ENCODE results near the gene INPP4B. TPM values are rescaled to one million over a fixed set of nuclear protein-coding genes. Genes with fewer than 3 reads are reported as not detected.

The INPP4B gene
- polyA plus RNA-seq, 1 experiment = 18.1 TPM

- no peak for TF ChIP-seq CTCF (IDR thresholded peaks at IDR 0.05; ENCODE audit: insufficient read depth, low read depth, low read length)
- POLR2A ChIA-PET = no interaction called here
- H3K4me3 ChIP-seq (ENCODE audit: low read depth, low read length) = no peak overlapping the region
- no peaks in the 10 kb centered on the region for H3K36me3 ChIP-seq (ENCODE audit: control insufficient read depth, insufficient read depth, low read length)
- CTCF ChIA-PET = interaction anchor here (1.3 kb wide), 1 partner anchor 48 kb away, joined by 3 read pairs; no protein-coding TSS in a partner anchor
- H3K27me3 ChIP-seq (ENCODE audit: control insufficient read depth, insufficient read depth, low read length) = no peaks in the 10 kb centered on the region
- no peak for DNase-seq (ENCODE audit: low read depth)
Observed at GRCh38 chr4:142278663-142279062, 567.4 kb downstream of the INPP4B start.

- no peak for TF ChIP-seq CTCF (IDR thresholded peaks at IDR 0.05; ENCODE audit: insufficient read depth, low read depth, low read length)
- H3K27me3 ChIP-seq (ENCODE audit: control insufficient read depth, insufficient read depth, low read length) = no peaks in the 10 kb centered on the region
- POLR2A ChIA-PET = interaction anchor here (0.5 kb wide), 1 partner anchor 13 kb away, joined by 4 read pairs; no protein-coding TSS in a partner anchor
- H3K4me3 ChIP-seq (ENCODE audit: low read depth, low read length) = no peak overlapping the region
- no peak for DNase-seq (ENCODE audit: low read depth)
- CTCF ChIA-PET = interaction anchor here (1.3 kb wide), 1 partner anchor 48 kb away, joined by 3 read pairs; no protein-coding TSS in a partner anchor
- no peaks in the 10 kb centered on the region for H3K36me3 ChIP-seq (ENCODE audit: control insufficient read depth, insufficient read depth, low read length)
Observed at GRCh38 chr4:142278171-142278570, 567.9 kb downstream of the INPP4B start.

- H3K4me3 ChIP-seq (ENCODE audit: low read depth, low read length) = no peak overlapping the region
- H3K27me3 ChIP-seq (ENCODE audit: control insufficient read depth, insufficient read depth, low read length) = no peaks in the 10 kb centered on the region
- ChIA-PET CTCF (no interaction called here), POLR2A (no interaction called here)
- H3K36me3 ChIP-seq (ENCODE audit: control insufficient read depth, insufficient read depth, low read length) = no peaks in the 10 kb centered on the region
- TF ChIP-seq CTCF (IDR thresholded peaks at IDR 0.05; ENCODE audit: insufficient read depth, low read depth, low read length) = no peak
- peak; percentile 6 for DNase-seq (ENCODE audit: low read depth)
Observed at GRCh38 chr4:142274137-142274536, 572.0 kb downstream of the INPP4B start.

- ChIA-PET POLR2A (no interaction called here), CTCF (interaction anchor here (0.6 to 1.1 kb wide), 2 partner anchors 11 to 23 kb away, joined by 3 to 4 read pairs; no protein-coding TSS in a partner anchor)
- H3K4me3 ChIP-seq (ENCODE audit: low read depth, low read length) = no peak overlapping the region
- DNase-seq (ENCODE audit: low read depth) = no peak
- no peak for TF ChIP-seq CTCF (IDR thresholded peaks at IDR 0.05; ENCODE audit: insufficient read depth, low read depth, low read length)
- H3K27me3 ChIP-seq (ENCODE audit: control insufficient read depth, insufficient read depth, low read length) = no peaks in the 10 kb centered on the region
- H3K36me3 ChIP-seq (ENCODE audit: control insufficient read depth, insufficient read depth, low read length) = no peaks in the 10 kb centered on the region
Observed at GRCh38 chr4:142272452-142272851, 573.6 kb downstream of the INPP4B start.

GRCh38 chr4:142271832-142272231 lies 574.3 kb downstream of the INPP4B start:
- POLR2A ChIA-PET = no interaction called here
- CTCF ChIA-PET = interaction anchor here (0.6 to 1.9 kb wide), 3 partner anchors 10 to 22 kb away, joined by 3 to 4 read pairs (median 4); no protein-coding TSS in a partner anchor
- no peak for DNase-seq (ENCODE audit: low read depth)
- Histone ChIP-seq H3K4me3 (ENCODE audit: low read depth, low read length) (no peak overlapping the region), H3K27me3 (ENCODE audit: control insufficient read depth, insufficient read depth, low read length) (no peaks in the 10 kb centered on the region), H3K36me3 (ENCODE audit: control insufficient read depth, insufficient read depth, low read length) (no peaks in the 10 kb centered on the region)
- TF ChIP-seq CTCF (IDR thresholded peaks at IDR 0.05; ENCODE audit: insufficient read depth, low read depth, low read length) = no peak
